A673 (cell line): ENCODE measurements around the gene NDRG3.

Experiments
- EZH2 ChIP-seq: fragments of 200-600 bp; sonication (generic); IDR thresholded peaks from 2 replicates; pipeline ENCODE4 v1.6.1; 2017; ENCODE audit warnings: borderline replicate concordance, low read depth, mild to moderate bottlenecking, mixed read lengths, antibody characterized with exemption, low read length; ENCODE audit not compliant: poor library complexity, severe bottlenecking
- TF ChIP-seq, protein P1 (sequence below): fragments of 300-800, 200-600 bp; sonication (generic); conservative IDR thresholded peaks from 2 replicates; pipeline ENCODE4 v1.5.1; 2017; ENCODE audit warnings: low read depth, mild to moderate bottlenecking, antibody characterized with exemption, low read length, moderate library complexity, mixed read lengths

DNA sequence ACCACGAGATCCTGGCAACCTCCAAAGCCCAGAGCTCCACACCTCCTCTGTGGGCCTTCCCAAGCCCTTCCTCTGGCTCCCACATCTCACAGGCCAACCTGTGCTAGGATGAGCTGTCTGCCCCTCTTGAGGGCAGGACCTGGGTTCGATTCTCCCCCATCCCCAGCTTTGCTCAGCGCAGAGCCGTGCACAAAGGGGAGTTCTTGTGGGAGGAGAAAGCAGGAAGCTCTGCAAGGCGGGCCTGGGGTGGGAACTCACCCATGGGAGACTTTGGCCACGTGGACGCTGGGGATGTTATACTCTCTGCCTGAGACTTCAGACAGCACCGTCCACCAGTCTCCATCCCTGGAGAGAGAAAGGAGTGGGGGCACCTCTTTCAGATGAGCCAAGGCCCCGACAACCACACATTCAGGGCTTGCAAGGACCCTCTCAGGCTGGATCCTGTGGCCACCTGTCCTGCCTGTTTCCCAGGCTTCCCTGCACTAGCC is 112.6 kb downstream of the NDRG3 start:
- TF ChIP-seq, protein P1, sequence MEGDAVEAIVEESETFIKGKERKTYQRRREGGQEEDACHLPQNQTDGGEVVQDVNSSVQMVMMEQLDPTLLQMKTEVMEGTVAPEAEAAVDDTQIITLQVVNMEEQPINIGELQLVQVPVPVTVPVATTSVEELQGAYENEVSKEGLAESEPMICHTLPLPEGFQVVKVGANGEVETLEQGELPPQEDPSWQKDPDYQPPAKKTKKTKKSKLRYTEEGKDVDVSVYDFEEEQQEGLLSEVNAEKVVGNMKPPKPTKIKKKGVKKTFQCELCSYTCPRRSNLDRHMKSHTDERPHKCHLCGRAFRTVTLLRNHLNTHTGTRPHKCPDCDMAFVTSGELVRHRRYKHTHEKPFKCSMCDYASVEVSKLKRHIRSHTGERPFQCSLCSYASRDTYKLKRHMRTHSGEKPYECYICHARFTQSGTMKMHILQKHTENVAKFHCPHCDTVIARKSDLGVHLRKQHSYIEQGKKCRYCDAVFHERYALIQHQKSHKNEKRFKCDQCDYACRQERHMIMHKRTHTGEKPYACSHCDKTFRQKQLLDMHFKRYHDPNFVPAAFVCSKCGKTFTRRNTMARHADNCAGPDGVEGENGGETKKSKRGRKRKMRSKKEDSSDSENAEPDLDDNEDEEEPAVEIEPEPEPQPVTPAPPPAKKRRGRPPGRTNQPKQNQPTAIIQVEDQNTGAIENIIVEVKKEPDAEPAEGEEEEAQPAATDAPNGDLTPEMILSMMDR, result no peak
- TF ChIP-seq EZH2, result no peak
